Measurements from ENCODE around the gene ABCC6. TPM values are rescaled to one million over a fixed set of nuclear protein-coding genes. Genes with fewer than 3 reads are reported as not detected.

Gene ABCC6
- total RNA-seq, 4 donors from 2014 or later: 0.29 TPM; not detected in 3

- peaks cover 25 to 100% (median 31%) of the 10 kb centered on the region in 3 donors for H3K36me3 ChIP-seq
- no peaks in the 10 kb centered on the region for H3K27me3 ChIP-seq
- intact Hi-C loops (cut with DNase I): no loop called here
- H3K9me3 ChIP-seq: peaks cover 0 to 14% (median 0%) of the 10 kb centered on the region in 3 donors
- TF ChIP-seq CTCF (IDR thresholded peaks at IDR 0.05): no peak
- DNase-seq: no peak
- no peak overlapping the region for H3K4me3 ChIP-seq
- H3K4me1 ChIP-seq: peaks cover 0 to 12% (median 0%) of the 10 kb centered on the region in 3 donors
- H3K27ac ChIP-seq: no peak overlapping the region
- 85 to 96% methylated on average over 7 of the region's 7 CpGs for WGBS, 2 donors
These were observed 105.0 kb downstream of the ABCC6 start for GRCh38 chr16:16118337-16118736.

GRCh38 chr16:16116841-16117240 is 106.5 kb downstream of the ABCC6 start:
- no peak for DNase-seq
- H3K4me3 ChIP-seq: no peak overlapping the region
- H3K27me3 ChIP-seq: no peaks in the 10 kb centered on the region
- intact Hi-C loops (cut with DNase I): no loop called here
- 94 to 97% methylated on average over 4 to 6 of the region's 7 CpGs for WGBS, 2 donors
- no peak for TF ChIP-seq CTCF (IDR thresholded peaks at IDR 0.05)
- no peak for TF ChIP-seq POLR2A (IDR thresholded peaks at IDR 0.05)
- no peak overlapping the region for H3K27ac ChIP-seq
- peaks cover 0 to 14% (median 0%) of the 10 kb centered on the region in 3 donors for H3K9me3 ChIP-seq
- peaks cover 0 to 12% (median 0%) of the 10 kb centered on the region in 3 donors for H3K4me1 ChIP-seq
- H3K36me3 ChIP-seq: peaks cover 34 to 100% (median 35%) of the 10 kb centered on the region in 3 donors

GRCh38 chr16:16113076-16113475 is 110.2 kb downstream of the ABCC6 start:
- H3K4me1 ChIP-seq: no peaks in the 10 kb centered on the region
- WGBS, 2 donors: 78 to 84% methylated on average over 7 of the region's 8 CpGs
- peaks cover 38 to 100% (median 43%) of the 10 kb centered on the region in 3 donors for H3K36me3 ChIP-seq
- TF ChIP-seq POLR2A (IDR thresholded peaks at IDR 0.05) (no peak), CTCF (IDR thresholded peaks at IDR 0.05) (no peak)
- intact Hi-C loops (cut with DNase I): no loop called here
- no peak overlapping the region for H3K27ac ChIP-seq
- peaks cover 0 to 9% (median 0%) of the 10 kb centered on the region in 3 donors for H3K9me3 ChIP-seq
- no peak for DNase-seq
- H3K4me3 ChIP-seq: no peak overlapping the region
- no peaks in the 10 kb centered on the region for H3K27me3 ChIP-seq

- 74 to 81% methylated on average over 6 to 8 of the region's 8 CpGs for WGBS, 2 donors
- no peak for DNase-seq
- Histone ChIP-seq H3K4me1 (no peaks in the 10 kb centered on the region), H3K36me3 (peaks cover 32 to 100% (median 38%) of the 10 kb centered on the region in 3 donors), H3K27ac (no peak overlapping the region), H3K27me3 (no peaks in the 10 kb centered on the region), H3K9me3 (peaks cover 0 to 4% (median 0%) of the 10 kb centered on the region in 3 donors), H3K4me3 (no peak overlapping the region)
- TF ChIP-seq CTCF (IDR thresholded peaks at IDR 0.05): no peak
- TF ChIP-seq POLR2A (IDR thresholded peaks at IDR 0.05): no peak
- intact Hi-C loops (cut with DNase I): no loop called here
These were observed 110.7 kb downstream of the ABCC6 start for GRCh38 chr16:16112450-16113053.

GRCh38 chr16:16111639-16112038 is 111.7 kb downstream of the ABCC6 start:
- Histone ChIP-seq H3K36me3 (peaks cover 29 to 100% (median 31%) of the 10 kb centered on the region in 3 donors), H3K4me3 (no peak overlapping the region), H3K9me3 (no peaks in the 10 kb centered on the region), H3K27ac (no peak overlapping the region), H3K4me1 (no peaks in the 10 kb centered on the region), H3K27me3 (no peaks in the 10 kb centered on the region)
- 91 to 100% methylated on average over 3 of the region's 4 CpGs for WGBS, 2 donors
- DNase-seq: no peak
- TF ChIP-seq POLR2A (IDR thresholded peaks at IDR 0.05) (no peak), CTCF (IDR thresholded peaks at IDR 0.05) (no peak)
- intact Hi-C loops (cut with DNase I): no loop called here

Data from esophagus squamous epithelium (tissue), 5 donors.